ENCODE measurements around the gene CSNK1G3. TPM values are rescaled to one million over a fixed set of nuclear protein-coding genes. Genes with fewer than 3 reads are reported as not detected.

Gene CSNK1G3
- total and polyA plus RNA-seq, 2 of the 4 experiments (the other 2 are of a cell fraction), result 16.4 to 26.2 TPM

GRCh38 chr5:123582550-123583285 lies 70.7 kb downstream of the CSNK1G3 start:
- ATAC-seq (ENCODE audit: low read depth) (no peak), DNase-seq (no peak)
- Histone ChIP-seq H3K4me2 (ENCODE audit: low read depth, low read length) (no peak overlapping the region), H2BK15ac (ENCODE audit: low read depth, low read length) (no peak overlapping the region), H4K91ac (ENCODE audit: insufficient read depth, low read depth, low read length) (no peak overlapping the region), H2AFZ (replicated peaks; ENCODE audit: low read length, poor library complexity) (no peak overlapping the region), H3K4ac (ENCODE audit: low read depth, low read length) (no peak overlapping the region), H3K4me1 (ENCODE audit: control insufficient read depth, insufficient read depth, low read length) (no peaks in the 10 kb centered on the region), H2BK20ac (ENCODE audit: low read depth, low read length) (no peak overlapping the region), H2AK5ac (ENCODE audit: low read depth, low read length) (no peak overlapping the region), H3K79me1 (ENCODE audit: low read depth in 1 of 2, low read length in 2 of 2) (0 out of 4 replicates have a peak, but pooled peaks cover 3 to 4% of the 10 kb centered on the region in 2 experiments), H3K9ac (ENCODE audit: low read depth, low read length) (no peak overlapping the region), H3K14ac (replicated peaks; ENCODE audit: low read depth, low read length) (no peak overlapping the region), H3K23ac (ENCODE audit: low read depth, low read length) (no peak overlapping the region), H3K27ac (ENCODE audit: insufficient read depth, low read length) (no peak overlapping the region), H3K4me3 (ENCODE audit: insufficient read depth, low read depth, low read length) (no peak overlapping the region), H4K5ac (ENCODE audit: low read depth, low read length) (no peak overlapping the region), H3K56ac (ENCODE audit: extremely low read depth, insufficient read depth, low read length) (no peak overlapping the region), H2AK9ac (replicated peaks; ENCODE audit: low read depth, low read length, poor library complexity) (no peak overlapping the region), H3K9me3 (ENCODE audit: control insufficient read depth, insufficient read depth, low read length) (no peaks in the 10 kb centered on the region), H2BK5ac (ENCODE audit: low read depth, low read length, poor library complexity, severe bottlenecking) (no peak overlapping the region), H2BK120ac (ENCODE audit: low read depth, low read length) (no peak overlapping the region), H3K36me3 (ENCODE audit: control insufficient read depth, insufficient read depth, low read length) (no peaks in the 10 kb centered on the region), H3K18ac (ENCODE audit: low read depth, low read length) (no peak overlapping the region), H3K9me1 (ENCODE audit: insufficient read depth, low read length) (no peaks in the 10 kb centered on the region), H3K27me3 (ENCODE audit: control insufficient read depth, insufficient read depth, low read length) (no peaks in the 10 kb centered on the region), H4K20me1 (ENCODE audit: insufficient read depth, low read length) (no peaks in the 10 kb centered on the region), H4K8ac (ENCODE audit: low read depth in 2 of 2, low read length in 2 of 2) (no peak overlapping the region)
- dilution Hi-C loops (cut with HindIII; ENCODE audit: low sequenced_read_pairs, unreplicated experiment), result no loop called here
- BruUV-seq (replicated peaks), result no TSS peak
- WGBS, 2 experiments (ENCODE audit: extremely low coverage in 2 of 2, insufficient read length in 1 of 2), result 100% methylated on average over 1 of the region's 4 CpGs; no CpG with 5 or more reads in 1 of the 2 experiments
- ChIA-PET CTCF (no interaction called here), POLR2A (ENCODE audit: unreplicated experiment) (no interaction called here)
- intact Hi-C loops (cut with micrococcal nuclease), result no loop called here
- TF ChIP-seq RFX5 (IDR thresholded peaks at IDR 0.05; ENCODE audit: low read depth, low read length) (no peak), NFE2L2 (IDR thresholded peaks at IDR 0.05; ENCODE audit: low read depth, low read length) (no peak), MAFK (IDR thresholded peaks at IDR 0.05; ENCODE audit: low read depth, low read length) (no peak), CEBPB (IDR thresholded peaks at IDR 0.05; ENCODE audit: low read depth, low read length) (no peak), RCOR1 (IDR thresholded peaks at IDR 0.05; ENCODE audit: insufficient replicate concordance, low read length) (no peak), SMC3 (IDR thresholded peaks at IDR 0.05; ENCODE audit: low read depth, low read length) (no peak), MXI1 (IDR thresholded peaks at IDR 0.05; ENCODE audit: borderline replicate concordance, low read depth, low read length) (no peak)
- in situ Hi-C loops (cut with MboI; ENCODE audit: low sequenced_read_pairs), result no loop called here

Measured in IMR-90 (cell line).